CD4-positive, alpha-beta T cell treated with Interleukin-2 at 100 ng/mL for 4 hours (primary cell): Measurements from ENCODE around the gene ARFGAP3.
"Not testable (repeated sequence)": the region's sequence is repeated elsewhere in the genome, so short reads cannot be mapped to it uniquely, and the experiment has no call there.

Experiments
- DNase-seq: peaks from one replicate; pipeline ENCODE4 v3.0.0-alpha.2; 2020; ENCODE audit warnings: low spot score

Gene ARFGAP3

GRCh38 chr22:42768385-42769035, 88.6 kb downstream of the ARFGAP3 start:
- DNase-seq, result no peak

- DNase-seq, result no peak
These were observed 90.2 kb downstream of the ARFGAP3 start for GRCh38 chr22:42766860-42767259.

- DNase-seq, result no peak
These were observed 92.1 kb downstream of the ARFGAP3 start for GRCh38 chr22:42764895-42765363.

GRCh38 chr22:42763965-42764480, 93.0 kb downstream of the ARFGAP3 start:
- DNase-seq, result no peak

GRCh38 chr22:42760806-42761565, 96.1 kb downstream of the ARFGAP3 start:
- DNase-seq, result no peak

- no peak for DNase-seq
These were observed 98.0 kb downstream of the ARFGAP3 start for GRCh38 chr22:42758931-42759629.

- not testable (repeated sequence) for DNase-seq
These were observed 101.5 kb downstream of the ARFGAP3 start for GRCh38 chr22:42755553-42755952.

GRCh38 chr22:42755121-42755520, 102.0 kb downstream of the ARFGAP3 start:
- DNase-seq, result not testable (repeated sequence)

GRCh38 chr22:42754658-42755057, 102.4 kb downstream of the ARFGAP3 start:
- DNase-seq, result no peak

- no peak for DNase-seq
These were observed 104.2 kb downstream of the ARFGAP3 start for GRCh38 chr22:42752912-42753311.

GRCh38 chr22:42752230-42752746, 104.8 kb downstream of the ARFGAP3 start:
- no peak for DNase-seq

GRCh38 chr22:42750421-42750820, 106.7 kb downstream of the ARFGAP3 start:
- DNase-seq, result not testable (repeated sequence)

- no peak for DNase-seq
These were observed 109.2 kb downstream of the ARFGAP3 start for GRCh38 chr22:42747701-42748513.
